GM06990 (cell line): Measurements from ENCODE around the gene RNASEH2A.
"Not testable (repeated sequence)": the region's sequence is repeated elsewhere in the genome, so short reads cannot be mapped to it uniquely, and the experiment has no call there.

Experiments
- DNase-seq: peaks from one replicate; pipeline ENCODE4 v3.0.0-alpha.2; 2011; ENCODE audit not compliant: insufficient read length; ENCODE audit errors: extremely low read depth
- H3K27me3 ChIP-seq: replicated peaks from 2 replicates; pipeline ENCODE4 v1.6.0; 2011; ENCODE audit warnings: low read length; ENCODE audit not compliant: control insufficient read depth, insufficient read depth
- H3K36me3 ChIP-seq: 2 replicates; pipeline ENCODE4 v1.5.1; 2011; ENCODE audit warnings: low read length; ENCODE audit not compliant: control insufficient read depth, insufficient read depth
- H3K4me3 ChIP-seq: replicated peaks from 2 replicates; pipeline ENCODE4 v1.5.1; 2011; ENCODE audit warnings: low read depth, mild to moderate bottlenecking, control low read depth, low read length
- CTCF ChIP-seq: IDR thresholded peaks from 2 replicates; pipeline ENCODE4 v1.5.1; 2011; ENCODE audit warnings: low read length, control low read depth, mild to moderate bottlenecking, inconsistent platforms; ENCODE audit not compliant: insufficient read depth, poor library complexity, severe bottlenecking

Gene RNASEH2A

GRCh38 chr19:12804051-12804450 lies 2.3 kb upstream of the RNASEH2A start:
- Histone ChIP-seq H3K4me3 (no peak overlapping the region), H3K36me3 (no peaks in the 10 kb centered on the region), H3K27me3 (no peaks in the 10 kb centered on the region)
- no peak for DNase-seq
- TF ChIP-seq CTCF = no peak

GRCh38 chr19:12815088-12815487 lies 8.7 kb downstream of the RNASEH2A start:
- DNase-seq = no peak
- Histone ChIP-seq H3K27me3 (no peaks in the 10 kb centered on the region), H3K4me3 (no peak overlapping the region), H3K36me3 (peaks cover 3% of the 10 kb centered on the region)
- TF ChIP-seq CTCF = no peak

GRCh38 chr19:12817188-12817587 lies 10.8 kb downstream of the RNASEH2A start:
- DNase-seq = not testable (repeated sequence)

GRCh38 chr19:12817810-12818209 lies 11.4 kb downstream of the RNASEH2A start:
- not testable (repeated sequence) for DNase-seq, H3K4me3 ChIP-seq, H3K27me3 ChIP-seq, H3K36me3 ChIP-seq

More at GRCh38 chr19:12817188-12817587, 10.8 kb downstream of the RNASEH2A start:
- not testable (repeated sequence) for H3K27me3 ChIP-seq, H3K36me3 ChIP-seq, H3K4me3 ChIP-seq

GRCh38 chr19:12821761-12822160 lies 15.4 kb downstream of the RNASEH2A start:
- no peaks in the 10 kb centered on the region for H3K27me3 ChIP-seq
- TF ChIP-seq CTCF = no peak
- H3K4me3 ChIP-seq = no peak overlapping the region
- DNase-seq = no peak
- H3K36me3 ChIP-seq = no peaks in the 10 kb centered on the region

GRCh38 chr19:12825254-12826131 lies 19.1 kb downstream of the RNASEH2A start:
- Histone ChIP-seq H3K27me3 (no peaks in the 10 kb centered on the region), H3K36me3 (no peaks in the 10 kb centered on the region), H3K4me3 (no peak overlapping the region)
- DNase-seq = no peak
- TF ChIP-seq CTCF = peak; percentile 34
